HG02973 (cell line): ENCODE results near the gene SOX2.

ENCODE experiments used
- ATAC-seq: cut with Tn5 transposase; IDR thresholded peaks from one replicate; pipeline ENCODE4 v1.9.1; 2021; ENCODE audit warnings: moderate library complexity; ENCODE audit not compliant: unreplicated experiment

SOX2 gene

GRCh38 chr3:181704421-181705085 lies 7.2 kb upstream of the SOX2 start:
- ATAC-seq = no peak

DNA sequence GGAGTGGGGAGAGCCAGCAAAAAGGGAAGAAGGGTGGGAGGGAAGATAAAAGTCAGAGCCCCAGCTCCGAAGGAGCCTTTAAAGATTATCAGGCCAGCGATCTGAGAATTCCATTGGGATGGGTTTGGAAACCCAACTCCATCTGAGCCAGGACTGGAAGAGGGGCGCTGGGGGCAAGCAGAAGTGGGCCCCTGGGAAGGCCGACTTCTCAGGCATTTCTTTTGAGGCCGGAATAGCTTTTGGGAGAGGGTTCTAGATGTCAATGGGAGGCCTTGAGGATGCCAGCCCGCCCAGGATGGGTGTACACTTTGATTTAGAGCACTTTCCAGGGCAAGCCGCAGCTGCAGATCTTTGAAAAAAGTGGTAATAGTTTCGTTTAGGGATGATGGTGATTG lies 6.6 kb upstream of the SOX2 start:
- no peak for ATAC-seq

DNA sequence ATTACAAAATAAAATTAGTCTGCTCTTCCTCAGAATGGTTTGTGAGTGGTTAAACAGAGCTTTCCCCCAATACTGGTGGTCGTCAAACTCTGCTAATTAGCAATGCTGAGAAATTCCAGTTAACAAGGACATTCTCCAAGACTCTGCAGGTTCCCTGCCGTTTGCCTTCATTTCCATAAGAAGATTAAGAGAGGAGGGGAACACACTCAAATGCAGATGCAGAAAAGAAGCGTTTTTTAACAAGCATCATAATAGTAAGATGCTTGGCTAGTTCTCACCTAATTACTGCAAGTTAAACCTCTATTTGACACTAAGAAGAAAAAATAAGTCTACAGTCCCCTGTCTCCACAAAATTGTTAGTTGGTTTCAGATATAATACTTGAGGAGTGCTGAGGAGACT lies 3.7 kb upstream of the SOX2 start:
- ATAC-seq = no peak

- peak; percentile 51 for ATAC-seq
Measured at GRCh38 chr3:181709537-181710279, 2.0 kb upstream of the SOX2 start.

GRCh38 chr3:181710345-181711291 lies 1.1 kb upstream of the SOX2 start:
- no peak for ATAC-seq

DNA sequence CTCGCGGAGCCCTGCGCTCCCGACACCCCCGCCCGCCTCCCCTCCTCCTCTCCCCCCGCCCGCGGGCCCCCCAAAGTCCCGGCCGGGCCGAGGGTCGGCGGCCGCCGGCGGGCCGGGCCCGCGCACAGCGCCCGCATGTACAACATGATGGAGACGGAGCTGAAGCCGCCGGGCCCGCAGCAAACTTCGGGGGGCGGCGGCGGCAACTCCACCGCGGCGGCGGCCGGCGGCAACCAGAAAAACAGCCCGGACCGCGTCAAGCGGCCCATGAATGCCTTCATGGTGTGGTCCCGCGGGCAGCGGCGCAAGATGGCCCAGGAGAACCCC lies 464 bp downstream of the SOX2 start:
- ATAC-seq = no peak

- no peak for ATAC-seq
Measured at GRCh38 chr3:181712553-181713279, 991 bp downstream of the SOX2 start.

DNA sequence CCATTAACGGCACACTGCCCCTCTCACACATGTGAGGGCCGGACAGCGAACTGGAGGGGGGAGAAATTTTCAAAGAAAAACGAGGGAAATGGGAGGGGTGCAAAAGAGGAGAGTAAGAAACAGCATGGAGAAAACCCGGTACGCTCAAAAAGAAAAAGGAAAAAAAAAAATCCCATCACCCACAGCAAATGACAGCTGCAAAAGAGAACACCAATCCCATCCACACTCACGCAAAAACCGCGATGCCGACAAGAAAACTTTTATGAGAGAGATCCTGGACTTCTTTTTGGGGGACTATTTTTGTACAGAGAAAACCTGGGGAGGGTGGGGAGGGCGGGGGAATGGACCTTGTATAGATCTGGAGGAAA lies 1.5 kb downstream of the SOX2 start:
- ATAC-seq = no peak

- ATAC-seq = no peak
Measured at GRCh38 chr3:181713676-181714612, 2.2 kb downstream of the SOX2 start.

GRCh38 chr3:181715571-181716340 lies 4.0 kb downstream of the SOX2 start:
- ATAC-seq = no peak

DNA sequence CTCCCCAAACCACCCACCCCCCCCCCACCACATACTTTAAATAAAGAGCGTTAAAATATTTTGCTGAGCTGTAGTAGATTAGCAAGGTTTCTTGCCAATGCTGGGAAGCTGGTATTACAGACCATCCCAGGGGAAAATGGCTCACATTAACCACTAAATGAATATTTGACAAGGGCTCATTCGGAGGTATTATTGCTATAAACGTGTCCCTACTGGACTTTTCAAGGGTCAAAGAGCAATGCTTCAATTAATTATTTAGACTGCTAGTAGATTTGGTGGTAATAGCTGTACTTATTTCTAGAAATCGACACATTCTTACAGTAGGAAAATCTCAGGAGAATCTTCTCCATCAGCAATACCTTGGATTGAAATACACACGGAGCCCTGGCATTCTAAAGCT lies 5.2 kb downstream of the SOX2 start:
- ATAC-seq = no peak

DNA sequence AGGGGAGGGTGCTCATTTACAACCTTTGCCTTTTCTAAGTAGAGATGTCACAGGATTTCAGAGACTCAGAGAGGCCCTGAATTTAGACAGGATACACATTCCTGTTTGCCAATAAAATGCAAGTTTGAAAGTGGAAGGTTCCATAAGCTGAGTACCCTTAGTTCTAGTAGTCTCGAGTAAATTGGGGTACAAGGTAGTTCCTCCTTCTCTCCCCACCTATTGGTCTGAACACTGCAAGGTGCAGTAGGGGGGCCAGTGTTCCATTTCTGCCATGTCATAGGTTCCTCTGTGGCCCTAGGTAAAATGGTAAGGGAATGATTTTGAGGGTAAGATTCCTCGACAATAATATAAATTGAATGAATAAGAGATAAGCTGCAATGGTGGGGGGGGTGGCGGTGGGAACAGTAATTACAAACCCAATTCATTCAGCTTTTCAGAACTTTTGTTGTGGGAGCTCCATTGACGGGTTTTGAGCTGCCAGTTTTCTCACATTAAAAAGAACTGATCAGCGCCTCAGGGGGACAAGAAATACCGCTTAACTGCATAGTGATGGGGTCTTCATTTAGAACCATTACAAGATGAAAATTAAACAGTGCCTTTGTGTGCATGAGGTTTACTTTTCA lies 5.9 kb downstream of the SOX2 start:
- no peak for ATAC-seq

DNA sequence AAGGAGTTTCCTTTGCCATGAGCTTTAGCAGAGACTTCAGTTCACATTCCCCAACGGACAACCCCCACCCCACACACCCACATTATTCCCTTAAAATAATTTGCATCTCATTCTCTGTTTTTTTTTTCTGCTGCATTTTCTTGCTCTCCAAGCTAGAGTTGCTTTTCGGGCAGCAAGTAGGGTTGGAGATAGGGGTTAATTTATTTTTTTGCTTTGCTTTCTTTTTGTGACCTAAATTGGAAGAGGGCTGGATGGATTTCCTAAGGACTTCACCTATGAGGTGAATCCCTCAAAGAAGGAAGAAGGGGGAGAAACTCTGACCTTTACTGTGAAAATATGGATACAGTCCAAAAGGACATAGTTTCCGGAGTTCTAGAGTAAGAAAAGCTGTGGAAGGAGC lies 6.6 kb downstream of the SOX2 start:
- ATAC-seq = no peak

GRCh38 chr3:181718987-181719911 lies 7.5 kb downstream of the SOX2 start:
- ATAC-seq = no peak

- no peak for ATAC-seq
Measured at GRCh38 chr3:181719991-181720680, 8.4 kb downstream of the SOX2 start.

DNA sequence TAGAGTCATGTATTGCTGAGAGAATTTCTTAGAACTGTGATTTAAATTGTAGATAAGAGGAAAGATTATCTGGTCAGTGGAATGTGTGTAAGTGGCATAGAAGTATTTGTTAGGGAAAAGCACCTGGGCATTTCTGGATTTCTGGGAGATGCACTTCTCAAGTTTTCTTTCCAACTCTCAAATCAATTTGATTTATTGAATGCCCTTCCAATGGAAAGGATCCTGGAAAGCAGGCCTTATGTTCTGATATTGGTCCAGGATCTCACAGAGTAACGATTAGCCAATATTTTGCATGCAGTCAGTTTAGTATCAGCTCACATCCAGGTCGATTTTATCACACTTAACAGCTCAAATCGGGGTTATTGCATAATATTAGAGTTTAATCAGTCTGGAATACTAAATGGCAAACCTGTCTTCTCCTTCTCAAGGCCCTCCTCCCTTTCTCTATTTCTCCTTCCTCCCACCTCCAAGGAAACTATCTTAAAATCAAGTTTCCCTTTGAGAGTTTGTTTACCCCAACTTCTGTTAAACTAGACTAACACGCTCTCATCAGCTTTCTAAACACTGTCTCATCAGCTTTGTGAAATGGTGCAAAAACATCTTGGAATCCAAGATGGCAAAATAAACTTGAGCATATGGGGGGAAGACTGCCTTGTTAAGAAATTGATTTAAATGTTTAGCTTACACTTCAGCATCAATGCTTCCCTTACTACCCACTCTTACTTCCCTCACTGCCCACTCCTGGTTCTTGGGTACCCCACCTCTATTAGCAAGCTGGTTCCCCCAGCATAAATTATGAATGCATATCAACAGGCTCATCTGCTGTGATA lies 9.5 kb downstream of the SOX2 start:
- no peak for ATAC-seq
